Activated B cell treated with CpG ODN at 0.5 μM for 24 hours (primary cell): ENCODE data around the gene RBMS3. TPM values are rescaled to one million over a fixed set of nuclear protein-coding genes. Genes with fewer than 3 reads are reported as not detected.

Experiments
- ATAC-seq: fragments of 200-7000 bp; cut with Tn5 transposase; one replicate; pipeline ENCODE4 v1.10.0; 2021; ENCODE audit warnings: low read depth, mild to moderate bottlenecking, moderate library complexity
- CTCF ChIA-PET: fragments of 350-600 bp; sonication (Branson Sonifier 250); formaldehyde crosslinking; loops from one replicate; lab custom pipeline; 2021; ENCODE audit warnings: antibody characterized with exemption; lab: Charles Lee
- POLR2A ChIA-PET: fragments of 350-600 bp; sonication (Branson Sonifier 250); formaldehyde crosslinking; loops from one replicate; lab custom pipeline; 2021; ENCODE audit warnings: antibody characterized with exemption; lab: Charles Lee
- DNase-seq: peaks from one replicate; pipeline ENCODE4 v3.0.0; 2022
- H3K27ac Mint-ChIP-seq: one replicate; pipeline ENCODE4 v1.8.0; 2020; ENCODE audit warnings: mixed read lengths
- H3K27me3 Mint-ChIP-seq: one replicate; pipeline ENCODE4 v1.8.0; 2021; ENCODE audit warnings: mixed read lengths
- H3K36me3 Mint-ChIP-seq: one replicate; pipeline ENCODE4 v1.8.0; 2021; ENCODE audit warnings: low read depth, mixed read lengths
- H3K4me1 Mint-ChIP-seq: one replicate; pipeline ENCODE4 v1.8.0; 2021; ENCODE audit warnings: mixed read lengths
- H3K4me3 Mint-ChIP-seq: one replicate; pipeline ENCODE4 v1.8.0; 2020; ENCODE audit warnings: mild to moderate bottlenecking, mixed read lengths
- H3K9me3 Mint-ChIP-seq: one replicate; pipeline ENCODE4 v1.8.0; 2020; ENCODE audit warnings: mixed read lengths
- CTCF ChIP-seq: fragments of 200-600 bp; IDR thresholded peaks from one replicate; pipeline ENCODE4 v1.8.0; 2022; ENCODE audit warnings: antibody characterized with exemption, mild to moderate bottlenecking
- intact Hi-C: fragments of 100-400 bp; cut with micrococcal nuclease; formaldehyde crosslinking; loops from one replicate; pipeline ENCODE4 v1.15.1; 2024
- total RNA-seq: library from RNA; stranded (reverse); gene quantifications from 2 replicates; pipeline ENCODE4 v1.2.3, GENCODE V29; 2022

Gene RBMS3
- total RNA-seq, 1 donor from 2014 or later, result 0.31 TPM

GRCh38 chr3:29274667-29275066 lies 6.2 kb upstream of the RBMS3 start:
- Mint-ChIP-seq H3K36me3 (no peaks in the 10 kb centered on the region), H3K27me3 (no peaks in the 10 kb centered on the region), H3K27ac (no peak overlapping the region), H3K9me3 (no peaks in the 10 kb centered on the region), H3K4me3 (no peak overlapping the region), H3K4me1 (no peaks in the 10 kb centered on the region)
- intact Hi-C loops, result no loop called here
- no peak for DNase-seq
- POLR2A ChIA-PET, result no interaction called here
- TF ChIP-seq CTCF, result no peak
- CTCF ChIA-PET, result no interaction called here
- ATAC-seq, result no peak

GRCh38 chr3:29275309-29275708 lies 5.6 kb upstream of the RBMS3 start:
- H3K27me3 Mint-ChIP-seq, result no peaks in the 10 kb centered on the region
- intact Hi-C loops, result no loop called here
- H3K27ac Mint-ChIP-seq, result no peak overlapping the region
- H3K4me3 Mint-ChIP-seq, result no peak overlapping the region
- ATAC-seq (no peak), DNase-seq (no peak)
- peaks cover under 1% of the 10 kb centered on the region for H3K4me1 Mint-ChIP-seq
- POLR2A ChIA-PET, result no interaction called here
- H3K9me3 Mint-ChIP-seq, result no peaks in the 10 kb centered on the region
- TF ChIP-seq CTCF, result no peak
- no peaks in the 10 kb centered on the region for H3K36me3 Mint-ChIP-seq
- CTCF ChIA-PET, result no interaction called here

- ATAC-seq (no peak), DNase-seq (no peak)
Measured at GRCh38 chr3:29277249-29277648, 3.6 kb upstream of the RBMS3 start.

GRCh38 chr3:29279286-29279685 lies 1.6 kb upstream of the RBMS3 start:
- H3K4me3 Mint-ChIP-seq, result no peak overlapping the region
- H3K36me3 Mint-ChIP-seq, result no peaks in the 10 kb centered on the region
- H3K4me1 Mint-ChIP-seq, result peaks cover 20% of the 10 kb centered on the region
- ATAC-seq, result no peak
- no peak for DNase-seq
- intact Hi-C loops, result no loop called here
- no peak for TF ChIP-seq CTCF
- ChIA-PET POLR2A (no interaction called here), CTCF (no interaction called here)
- no peak overlapping the region for H3K27ac Mint-ChIP-seq
- H3K9me3 Mint-ChIP-seq, result no peaks in the 10 kb centered on the region
- peaks cover 16% of the 10 kb centered on the region for H3K27me3 Mint-ChIP-seq

More at GRCh38 chr3:29277249-29277648, 3.6 kb upstream of the RBMS3 start:
- TF ChIP-seq CTCF, result no peak
- intact Hi-C loops, result no loop called here
- H3K4me3 Mint-ChIP-seq, result no peak overlapping the region
- no peak overlapping the region for H3K27ac Mint-ChIP-seq
- H3K9me3 Mint-ChIP-seq, result no peaks in the 10 kb centered on the region
- ChIA-PET CTCF (no interaction called here), POLR2A (no interaction called here)
- peaks cover 19% of the 10 kb centered on the region for H3K4me1 Mint-ChIP-seq
- no peaks in the 10 kb centered on the region for H3K36me3 Mint-ChIP-seq
- H3K27me3 Mint-ChIP-seq, result peaks cover 10% of the 10 kb centered on the region

GRCh38 chr3:29279806-29280205 lies 1.1 kb upstream of the RBMS3 start:
- H3K4me3 Mint-ChIP-seq, result no peak overlapping the region
- peaks cover 20% of the 10 kb centered on the region for H3K4me1 Mint-ChIP-seq
- H3K27ac Mint-ChIP-seq, result no peak overlapping the region
- ATAC-seq (no peak), DNase-seq (no peak)
- peaks cover 16% of the 10 kb centered on the region for H3K27me3 Mint-ChIP-seq
- TF ChIP-seq CTCF, result no peak
- H3K9me3 Mint-ChIP-seq, result no peaks in the 10 kb centered on the region
- no peaks in the 10 kb centered on the region for H3K36me3 Mint-ChIP-seq
- CTCF ChIA-PET, result no interaction called here
- POLR2A ChIA-PET, result no interaction called here
- intact Hi-C loops, result no loop called here
